ENCODE measurements around the gene CHN1. TPM values are rescaled to one million over a fixed set of nuclear protein-coding genes. Genes with fewer than 3 reads are reported as not detected.

CHN1 gene
- total and polyA plus RNA-seq, 2 donors from 2014 or later: 6.5 to 14.1 TPM

GRCh38 chr2:174996622-174997021 lies 8.6 kb downstream of the CHN1 start:
- no peaks in the 10 kb centered on the region for H3K9me3 ChIP-seq (ENCODE audit: control insufficient read depth in 2 of 3, insufficient read depth in 1 of 3, low read length in 3 of 3)
- no peaks in the 10 kb centered on the region for H3K36me3 ChIP-seq (ENCODE audit: control insufficient read depth in 2 of 3, insufficient read depth in 3 of 3, low read length in 3 of 3)
- no peak overlapping the region for H3K4me3 ChIP-seq (ENCODE audit: low read length in 3 of 3)
- no peak for TF ChIP-seq CTCF (IDR thresholded peaks at IDR 0.05; ENCODE audit: borderline replicate concordance, extremely low read depth, insufficient read depth)
- no peak overlapping the region for H3K27ac ChIP-seq (ENCODE audit: low read depth in 2 of 2, low read length in 2 of 2)
- H3K9ac ChIP-seq (ENCODE audit: low read length in 3 of 3): no peak overlapping the region
- H3K27me3 ChIP-seq (ENCODE audit: control insufficient read depth, insufficient read depth, low read length): no peaks in the 10 kb centered on the region
- no peaks in the 10 kb centered on the region for H3K4me1 ChIP-seq (ENCODE audit: control insufficient read depth in 2 of 3, insufficient read depth in 2 of 3, low read depth in 1 of 3, low read length in 3 of 3)
- DNase-seq (no peak), FAIRE-seq (no peak)
- intact Hi-C loops (cut with DNase I): no loop called here

GRCh38 chr2:174994381-174994780 lies 10.8 kb downstream of the CHN1 start:
- no peak for TF ChIP-seq CTCF (IDR thresholded peaks at IDR 0.05; ENCODE audit: borderline replicate concordance, extremely low read depth, insufficient read depth)
- no peak for DNase-seq
- H3K9me3 ChIP-seq (ENCODE audit: control insufficient read depth in 2 of 3, insufficient read depth in 1 of 3, low read length in 3 of 3): no peaks in the 10 kb centered on the region
- intact Hi-C loops (cut with DNase I): no loop called here
- FAIRE-seq: no peak
- H3K4me1 ChIP-seq (ENCODE audit: control insufficient read depth in 2 of 3, insufficient read depth in 2 of 3, low read depth in 1 of 3, low read length in 3 of 3): no peaks in the 10 kb centered on the region
- H3K36me3 ChIP-seq (ENCODE audit: control insufficient read depth in 2 of 3, insufficient read depth in 3 of 3, low read length in 3 of 3): no peaks in the 10 kb centered on the region
- H3K9ac ChIP-seq (ENCODE audit: low read length in 3 of 3): no peak overlapping the region
- H3K4me3 ChIP-seq (ENCODE audit: low read length in 3 of 3): no peak overlapping the region
- H3K27ac ChIP-seq (ENCODE audit: low read depth in 2 of 2, low read length in 2 of 2): no peak overlapping the region
- H3K27me3 ChIP-seq (ENCODE audit: control insufficient read depth, insufficient read depth, low read length): no peaks in the 10 kb centered on the region

- Histone ChIP-seq H3K4me3 (ENCODE audit: low read length in 3 of 3) (no peak overlapping the region), H3K9me3 (ENCODE audit: control insufficient read depth in 2 of 3, insufficient read depth in 1 of 3, low read length in 3 of 3) (no peaks in the 10 kb centered on the region), H3K9ac (ENCODE audit: low read length in 3 of 3) (no peak overlapping the region), H3K27ac (ENCODE audit: low read depth in 2 of 2, low read length in 2 of 2) (no peak overlapping the region), H3K4me1 (ENCODE audit: control insufficient read depth in 2 of 3, insufficient read depth in 2 of 3, low read depth in 1 of 3, low read length in 3 of 3) (no peaks in the 10 kb centered on the region), H3K36me3 (ENCODE audit: control insufficient read depth in 2 of 3, insufficient read depth in 3 of 3, low read length in 3 of 3) (no peaks in the 10 kb centered on the region), H3K27me3 (ENCODE audit: control insufficient read depth, insufficient read depth, low read length) (no peaks in the 10 kb centered on the region)
- intact Hi-C loops (cut with DNase I): no loop called here
- DNase-seq: no peak
- no peak for TF ChIP-seq CTCF (IDR thresholded peaks at IDR 0.05; ENCODE audit: borderline replicate concordance, extremely low read depth, insufficient read depth)
- FAIRE-seq: no peak
Observed at GRCh38 chr2:174992886-174993285, 12.3 kb downstream of the CHN1 start.

GRCh38 chr2:174985614-174986013 lies 19.6 kb downstream of the CHN1 start:
- Histone ChIP-seq H3K27ac (ENCODE audit: low read depth in 2 of 2, low read length in 2 of 2) (no peak overlapping the region), H3K4me1 (ENCODE audit: control insufficient read depth in 2 of 3, insufficient read depth in 2 of 3, low read depth in 1 of 3, low read length in 3 of 3) (no peaks in the 10 kb centered on the region), H3K9me3 (ENCODE audit: control insufficient read depth in 2 of 3, insufficient read depth in 1 of 3, low read length in 3 of 3) (no peaks in the 10 kb centered on the region), H3K9ac (ENCODE audit: low read length in 3 of 3) (no peak overlapping the region), H3K27me3 (ENCODE audit: control insufficient read depth, insufficient read depth, low read length) (no peaks in the 10 kb centered on the region), H3K4me3 (ENCODE audit: low read length in 3 of 3) (no peak overlapping the region), H3K36me3 (ENCODE audit: control insufficient read depth in 2 of 3, insufficient read depth in 3 of 3, low read length in 3 of 3) (no peaks in the 10 kb centered on the region)
- DNase-seq (peak in 2 of 5 donors; percentile 46), FAIRE-seq (peak; percentile 85)
- intact Hi-C loops (cut with DNase I): loop anchor here (10.0 kb wide), 1 partner anchor 211 kb away; no protein-coding TSS in a partner anchor
- TF ChIP-seq CTCF (IDR thresholded peaks at IDR 0.05; ENCODE audit: borderline replicate concordance, extremely low read depth, insufficient read depth): peak; percentile 46

Data from kidney (tissue), 14 donors.